AG20443 (cell line): ENCODE results near the gene TUBB2B.
"Not testable (repeated sequence)": the region's sequence is repeated elsewhere in the genome, so short reads cannot be mapped to it uniquely, and the experiment has no call there.

ENCODE experiments used
- DNase-seq: peaks from one replicate; pipeline ENCODE4 v3.0.0; 2012; ENCODE audit warnings: low spot score, mixed read lengths

Gene TUBB2B

GRCh38 chr6:3186974-3187382, 40.5 kb downstream of the TUBB2B start:
- DNase-seq, result no peak

GRCh38 chr6:3183066-3183465, 44.4 kb downstream of the TUBB2B start:
- no peak for DNase-seq

- DNase-seq, result no peak
These were observed 46.3 kb downstream of the TUBB2B start for GRCh38 chr6:3181105-3181504.

- DNase-seq, result not testable (repeated sequence)
These were observed 47.5 kb downstream of the TUBB2B start for GRCh38 chr6:3179945-3180344.

- not testable (repeated sequence) for DNase-seq
These were observed 48.8 kb downstream of the TUBB2B start for GRCh38 chr6:3178666-3179065.

GRCh38 chr6:3176562-3177355, 50.7 kb downstream of the TUBB2B start:
- peak; percentile 85 for DNase-seq

GRCh38 chr6:3175715-3176402, 51.6 kb downstream of the TUBB2B start:
- DNase-seq, result no peak
